GM10248 (cell line): Measurements from ENCODE around the gene SLC35F3.

Source experiments
- CTCF ChIA-PET: fragments of 300-600 bp; sonication (Branson Sonifier 250); formaldehyde crosslinking; extraction: SDS; loops from one replicate; lab custom pipeline; 2021; ENCODE audit warnings: antibody characterized with exemption; lab: Yijun Ruan, JAX
- POLR2A ChIA-PET: fragments of 350-650 bp; sonication (Branson Sonifier 250); formaldehyde crosslinking; extraction: SDS; loops from one replicate; lab custom pipeline; 2020; ENCODE audit warnings: antibody characterized with exemption; lab: Yijun Ruan, JAX
- DNase-seq: peaks from one replicate; pipeline ENCODE4 v3.0.0; 2012; ENCODE audit errors: extremely low spot score
- TF ChIP-seq, protein P1 (sequence below): IDR thresholded peaks from 2 replicates; pipeline ENCODE4 v1.5.1; 2012; ENCODE audit warnings: mild to moderate bottlenecking, low read depth; ENCODE audit errors: extremely low read depth, missing control alignments, control extremely low read depth

SLC35F3 gene

GRCh38 chr1:234272656-234273312 is 368.3 kb downstream of the SLC35F3 start:
- POLR2A ChIA-PET, result no interaction called here
- CTCF ChIA-PET, result no interaction called here
- TF ChIP-seq, protein P1, sequence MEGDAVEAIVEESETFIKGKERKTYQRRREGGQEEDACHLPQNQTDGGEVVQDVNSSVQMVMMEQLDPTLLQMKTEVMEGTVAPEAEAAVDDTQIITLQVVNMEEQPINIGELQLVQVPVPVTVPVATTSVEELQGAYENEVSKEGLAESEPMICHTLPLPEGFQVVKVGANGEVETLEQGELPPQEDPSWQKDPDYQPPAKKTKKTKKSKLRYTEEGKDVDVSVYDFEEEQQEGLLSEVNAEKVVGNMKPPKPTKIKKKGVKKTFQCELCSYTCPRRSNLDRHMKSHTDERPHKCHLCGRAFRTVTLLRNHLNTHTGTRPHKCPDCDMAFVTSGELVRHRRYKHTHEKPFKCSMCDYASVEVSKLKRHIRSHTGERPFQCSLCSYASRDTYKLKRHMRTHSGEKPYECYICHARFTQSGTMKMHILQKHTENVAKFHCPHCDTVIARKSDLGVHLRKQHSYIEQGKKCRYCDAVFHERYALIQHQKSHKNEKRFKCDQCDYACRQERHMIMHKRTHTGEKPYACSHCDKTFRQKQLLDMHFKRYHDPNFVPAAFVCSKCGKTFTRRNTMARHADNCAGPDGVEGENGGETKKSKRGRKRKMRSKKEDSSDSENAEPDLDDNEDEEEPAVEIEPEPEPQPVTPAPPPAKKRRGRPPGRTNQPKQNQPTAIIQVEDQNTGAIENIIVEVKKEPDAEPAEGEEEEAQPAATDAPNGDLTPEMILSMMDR, result no peak
- DNase-seq, result no peak

- no peak for DNase-seq
- ChIA-PET CTCF (interaction anchor here (1.1 to 1.2 kb wide), 2 partner anchors 11 to 36 kb away, joined by 3 to 4 read pairs; no protein-coding TSS in a partner anchor), POLR2A (no interaction called here)
- TF ChIP-seq, protein P1, result no peak
Observed at GRCh38 chr1:234273981-234274380, 369.5 kb downstream of the SLC35F3 start.

GRCh38 chr1:234276151-234276788 is 371.8 kb downstream of the SLC35F3 start:
- ChIA-PET POLR2A (no interaction called here), CTCF (interaction anchor here (1.5 to 2.7 kb wide), 4 partner anchors 8 to 50 kb away, joined by 5 to 11 read pairs (median 6); no protein-coding TSS in a partner anchor)
- no peak for DNase-seq
- TF ChIP-seq, protein P1, result no peak

DNA sequence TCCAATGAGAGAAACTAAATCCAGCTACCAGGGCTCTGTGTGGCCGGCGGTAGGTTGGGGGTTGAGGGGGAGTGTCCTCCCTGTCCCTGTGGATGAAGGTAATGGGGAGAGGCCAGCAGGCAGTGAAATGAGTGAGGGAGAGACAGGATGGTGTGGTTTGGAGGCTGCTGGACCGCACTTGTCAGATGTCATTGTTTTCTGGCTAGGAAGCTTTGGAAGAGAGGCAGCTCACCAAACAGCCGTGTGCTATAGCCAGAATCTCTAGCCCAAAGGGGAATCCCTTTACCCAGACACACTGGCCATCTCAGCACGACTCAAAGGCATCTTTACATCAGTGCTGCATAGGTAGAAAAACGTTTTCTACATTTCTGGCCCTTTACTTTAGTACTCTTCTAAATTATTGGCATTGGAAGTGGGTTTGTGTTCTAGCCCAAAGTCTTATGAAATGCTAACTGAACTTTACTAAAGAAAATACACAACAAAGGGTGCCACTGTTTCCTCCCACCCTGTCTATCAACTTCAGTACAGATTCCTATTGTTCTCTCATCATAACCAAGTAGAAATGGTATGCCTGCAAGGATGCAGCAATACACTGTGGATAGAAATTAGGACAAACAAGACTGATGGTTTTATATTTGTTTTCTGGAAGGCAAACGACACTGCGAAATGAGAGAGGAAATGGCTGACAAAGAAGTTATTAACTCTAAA is 372.8 kb downstream of the SLC35F3 start:
- ChIA-PET CTCF (interaction anchor here (2.3 to 2.7 kb wide), 2 partner anchors 33 to 49 kb away, joined by 6 to 11 read pairs; no protein-coding TSS in a partner anchor), POLR2A (no interaction called here)
- DNase-seq, result no peak
- TF ChIP-seq, protein P1, result no peak

DNA sequence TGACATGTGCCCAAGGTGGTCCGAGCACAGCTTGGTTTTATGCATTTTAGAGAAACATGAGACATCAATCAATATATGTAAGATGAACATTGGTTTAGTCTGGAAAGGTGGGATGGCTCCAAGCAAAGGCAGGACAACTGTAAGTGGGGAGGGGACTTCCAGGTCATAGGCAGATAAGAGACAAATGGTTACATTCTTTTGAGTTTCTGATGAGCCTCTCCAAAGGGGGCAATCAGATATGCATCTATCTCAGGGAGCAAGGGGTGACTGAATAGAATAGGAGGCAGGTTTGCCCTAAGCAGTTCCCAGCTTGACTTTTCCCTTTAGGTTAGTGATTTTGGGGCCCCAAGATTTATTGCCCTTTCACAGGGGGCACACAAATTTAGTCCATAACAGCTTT is 374.5 kb downstream of the SLC35F3 start:
- TF ChIP-seq, protein P1, result no peak
- DNase-seq, result no peak
- POLR2A ChIA-PET, result no interaction called here

DNA sequence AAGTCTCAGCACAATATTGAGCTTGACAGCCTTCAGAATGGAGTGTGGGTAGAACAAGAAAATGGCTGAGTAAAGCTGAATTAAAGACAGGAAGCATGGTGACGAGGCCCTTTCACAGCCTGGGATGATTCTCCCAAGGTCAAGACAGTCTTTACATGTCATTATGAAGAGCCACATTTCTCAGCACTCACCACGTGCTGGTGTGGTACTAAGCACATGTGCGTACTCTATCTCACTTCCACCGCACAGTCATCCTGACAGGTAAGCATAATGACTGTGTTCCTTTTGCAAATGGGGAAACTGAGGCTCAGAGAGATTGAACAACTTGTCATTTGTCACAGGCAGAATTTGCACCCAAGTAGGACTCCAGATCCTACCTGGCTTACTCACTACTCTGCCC is 376.0 kb downstream of the SLC35F3 start:
- TF ChIP-seq, protein P1, result no peak
- ChIA-PET POLR2A (no interaction called here), CTCF (no interaction called here)
- no peak for DNase-seq

More for the DNA sequence above, 374.5 kb downstream of the SLC35F3 start:
- CTCF ChIA-PET, result no interaction called here
